PC-9 (cell line): ENCODE measurements around the gene ZSCAN16. TPM values are rescaled to one million over a fixed set of nuclear protein-coding genes. Genes with fewer than 3 reads are reported as not detected.

Source experiments
- BruUV-seq: library from RNA; stranded (reverse); fragments of 400-500 nt; replicated peaks from 2 replicates; lab custom pipeline; 2021; lab: Mats Ljungman, UMichigan
- CTCF ChIA-PET: fragments of 300-600 bp; sonication (Branson Sonifier 250); formaldehyde crosslinking; loops from one replicate; lab custom pipeline; 2022; ENCODE audit warnings: antibody characterized with exemption; lab: Charles Lee
- POLR2A ChIA-PET: fragments of 300-600 bp; sonication (Branson Sonifier 250); formaldehyde crosslinking; loops from one replicate; lab custom pipeline; 2022; ENCODE audit warnings: antibody characterized with exemption; ENCODE audit not compliant: unreplicated experiment; lab: Charles Lee
- DNase-seq, 2 experiments: peaks; one replicate each; pipeline versions ENCODE4 v3.0.0 to v3.0.0-alpha.2; 2015 to 2022; ENCODE audit warnings: mixed read lengths in 1 of 2
- H2AFZ ChIP-seq: fragments of 200-600 bp; sonication (generic); 2 replicates; pipeline ENCODE4 v1.8.1; 2017; ENCODE audit warnings: antibody characterized with exemption
- H3F3A ChIP-seq: fragments of 200-600 bp; sonication (generic); 2 replicates; pipeline ENCODE4 v1.8.1; 2017; ENCODE audit warnings: antibody characterized with exemption, mild to moderate bottlenecking, low read depth; ENCODE audit not compliant: insufficient read depth
- H3K27ac ChIP-seq: fragments of 200-600 bp; sonication (generic); 2 replicates; pipeline ENCODE4 v1.6.1; 2016; ENCODE audit warnings: mixed run types
- H3K27me3 ChIP-seq: fragments of 200-600 bp; sonication (generic); 2 replicates; pipeline ENCODE4 v1.6.1; 2016; ENCODE audit warnings: low read depth, mixed run types; ENCODE audit not compliant: insufficient read depth
- H3K36me3 ChIP-seq: fragments of 200-600 bp; sonication (generic); 2 replicates; pipeline ENCODE4 v1.6.1; 2016; ENCODE audit warnings: low read depth, mixed run types
- H3K4me1 ChIP-seq: fragments of 200-600 bp; sonication (generic); replicated peaks from 2 replicates; pipeline ENCODE4 v1.6.1; 2016; ENCODE audit warnings: mixed run types; ENCODE audit not compliant: insufficient read depth
- H3K4me2 ChIP-seq: fragments of 200-600 bp; sonication (generic); 2 replicates; pipeline ENCODE4 v1.6.1; 2017; ENCODE audit warnings: mixed run types
- H3K4me3 ChIP-seq: fragments of 200-600 bp; sonication (generic); 2 replicates; pipeline ENCODE4 v1.6.1; 2016; ENCODE audit warnings: mixed run types
- H3K79me2 ChIP-seq: fragments of 200-600 bp; sonication (generic); 2 replicates; pipeline ENCODE4 v1.6.1; 2017; ENCODE audit warnings: low read depth, mixed run types
- H3K9me2 ChIP-seq: fragments of 200-600 bp; sonication (generic); 2 replicates; pipeline ENCODE4 v1.8.1; 2017; ENCODE audit warnings: mild to moderate bottlenecking; ENCODE audit not compliant: insufficient read depth
- H3K9me3 ChIP-seq: fragments of 200-600 bp; sonication (generic); 2 replicates; pipeline ENCODE4 v1.8.1; 2016; ENCODE audit warnings: low read depth; ENCODE audit not compliant: insufficient read depth
- H4K20me1 ChIP-seq: fragments of 200-600 bp; sonication (generic); 2 replicates; pipeline ENCODE4 v1.8.1; 2017; ENCODE audit not compliant: insufficient read depth
- CTCF ChIP-seq: fragments of 200-600 bp; sonication (generic); conservative IDR thresholded peaks from 2 replicates; pipeline ENCODE4 v1.6.1; 2017; ENCODE audit warnings: mixed run types, antibody characterized with exemption, mild to moderate bottlenecking, moderate library complexity
- EZH2 ChIP-seq: fragments of 200-600 bp; sonication (generic); IDR thresholded peaks from 2 replicates; pipeline ENCODE4 v1.8.0; 2017; ENCODE audit warnings: antibody characterized with exemption, low read depth
- intact Hi-C: fragments of 100-400 bp; cut with micrococcal nuclease; formaldehyde crosslinking; loops from one replicate; pipeline ENCODE4 v1.10.0; 2022; ENCODE audit not compliant: unreplicated experiment
- total RNA-seq: library from RNA; stranded (reverse); gene quantifications from 2 replicates; pipeline ENCODE4 v1.2.3, GENCODE V29; 2021

The ZSCAN16 gene
- total RNA-seq, 1 experiment from 2014 or later, result 5.6 TPM

- no peaks in the 10 kb centered on the region for H3K36me3 ChIP-seq
- no peaks in the 10 kb centered on the region for H3K9me2 ChIP-seq
- no peaks in the 10 kb centered on the region for H4K20me1 ChIP-seq
- H3K9me3 ChIP-seq, result no peaks in the 10 kb centered on the region
- no peak overlapping the region for H3K4me2 ChIP-seq
- H2AFZ ChIP-seq, result no peak overlapping the region
- H3K27ac ChIP-seq, result no peak overlapping the region
- no peaks in the 10 kb centered on the region for H3K27me3 ChIP-seq
- ChIA-PET POLR2A (no interaction called here), CTCF (no interaction called here)
- no peaks in the 10 kb centered on the region; the same call in 1 of the 2 replicates for H3F3A ChIP-seq
- no peak for DNase-seq
- TF ChIP-seq EZH2 (no peak), CTCF (no peak)
- H3K4me3 ChIP-seq, result no peak overlapping the region
- H3K4me1 ChIP-seq, result no peaks in the 10 kb centered on the region
- intact Hi-C loops, result no loop called here
- H3K79me2 ChIP-seq, result no peaks in the 10 kb centered on the region
- no TSS peak for BruUV-seq
Measured at GRCh38 chr6:28167926-28168325, 43.5 kb downstream of the ZSCAN16 start.

- Histone ChIP-seq H3F3A (no peaks in the 10 kb centered on the region), H3K4me1 (no peaks in the 10 kb centered on the region), H3K79me2 (no peaks in the 10 kb centered on the region), H3K4me2 (no peak overlapping the region), H3K9me3 (no peaks in the 10 kb centered on the region), H3K9me2 (no peaks in the 10 kb centered on the region), H3K4me3 (no peak overlapping the region), H3K27ac (no peak overlapping the region), H3K27me3 (no peaks in the 10 kb centered on the region), H2AFZ (no peak overlapping the region), H3K36me3 (no peaks in the 10 kb centered on the region), H4K20me1 (no peaks in the 10 kb centered on the region)
- POLR2A ChIA-PET, result no interaction called here
- no peak for TF ChIP-seq CTCF
- no peak for TF ChIP-seq EZH2
- BruUV-seq, result no TSS peak
- no peak for DNase-seq
- CTCF ChIA-PET, result no interaction called here
- intact Hi-C loops, result no loop called here
Measured at GRCh38 chr6:28171271-28171670, 46.9 kb downstream of the ZSCAN16 start.

- Histone ChIP-seq H3F3A (no peaks in the 10 kb centered on the region), H3K9me3 (no peaks in the 10 kb centered on the region), H3K36me3 (no peaks in the 10 kb centered on the region), H3K79me2 (no peaks in the 10 kb centered on the region), H3K27me3 (no peaks in the 10 kb centered on the region), H2AFZ (no peak overlapping the region), H3K4me2 (no peak overlapping the region), H3K4me1 (no peaks in the 10 kb centered on the region), H3K9me2 (no peaks in the 10 kb centered on the region), H3K27ac (no peak overlapping the region), H3K4me3 (no peak overlapping the region), H4K20me1 (no peaks in the 10 kb centered on the region)
- intact Hi-C loops, result no loop called here
- TF ChIP-seq EZH2, result no peak
- no peak for TF ChIP-seq CTCF
- CTCF ChIA-PET, result no interaction called here
- BruUV-seq, result no TSS peak
- DNase-seq, result no peak
- POLR2A ChIA-PET, result no interaction called here
Measured at GRCh38 chr6:28172006-28172405, 47.6 kb downstream of the ZSCAN16 start.
